Measurements from ENCODE around the gene IGIP.

Gene IGIP

GRCh38 chr5:140111859-140112551 is 13.7 kb upstream of the IGIP start:
- no peak for DNase-seq (ENCODE audit: low read depth)

DNA sequence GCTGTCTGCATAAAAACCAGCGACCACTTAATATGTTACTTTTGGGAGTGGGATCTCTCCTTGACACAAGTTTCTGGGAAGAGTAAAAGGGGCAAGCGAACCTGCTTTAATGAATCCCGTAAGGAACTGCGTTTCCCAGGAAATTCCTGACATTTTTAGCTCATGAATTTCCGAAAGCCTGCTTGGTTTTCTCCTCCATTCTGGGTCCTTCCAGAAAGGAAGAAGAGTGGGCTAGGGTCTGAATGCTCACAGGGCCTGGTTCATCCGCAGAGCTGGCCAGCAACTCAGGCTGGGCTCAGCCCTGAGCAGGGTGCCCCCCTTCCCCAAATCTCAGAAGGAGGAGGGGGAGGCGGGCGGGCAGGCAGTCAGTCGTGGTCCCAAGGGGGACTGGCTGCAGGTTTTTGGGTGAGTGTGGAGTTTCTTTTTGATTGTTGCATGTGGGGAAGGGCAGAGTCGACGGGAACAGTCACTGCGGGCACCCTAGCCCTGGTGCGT is 13.0 kb upstream of the IGIP start:
- DNase-seq (ENCODE audit: low read depth) = no peak

GRCh38 chr5:140113180-140113698 is 12.5 kb upstream of the IGIP start:
- no peak for DNase-seq (ENCODE audit: low read depth)

DNA sequence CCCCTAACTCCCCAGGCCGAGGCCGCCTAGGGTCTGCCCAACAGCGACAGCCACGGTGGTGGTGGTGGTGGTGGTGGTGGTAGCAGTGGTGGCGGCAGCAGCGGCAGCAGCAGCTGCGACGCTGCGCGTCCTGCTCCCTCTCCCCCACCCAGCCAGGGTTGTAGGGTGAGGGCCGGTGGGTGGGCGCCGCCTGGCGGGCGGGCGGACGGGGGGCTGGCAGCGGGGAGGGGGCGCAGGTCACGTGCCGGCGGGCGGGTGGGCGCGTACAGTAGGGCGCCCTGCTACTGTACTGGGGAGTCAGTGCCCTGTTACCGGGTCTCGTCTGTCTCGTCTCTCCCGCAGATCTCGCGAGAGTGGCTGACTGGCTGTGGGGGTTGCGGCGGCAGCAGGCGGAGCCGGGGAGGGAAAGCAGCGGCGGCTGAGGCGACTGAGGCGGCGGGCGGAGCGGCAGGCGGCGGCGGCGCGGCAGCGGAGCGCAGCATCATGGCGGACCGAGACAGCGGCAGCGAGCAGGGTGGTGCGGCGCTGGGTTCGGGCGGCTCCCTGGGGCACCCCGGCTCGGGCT is 12.0 kb upstream of the IGIP start, which contains the start of gene PURA:
TSS of gene PURA (plus strand) at position 411 of the 565 bp plus-strand sequence. CDS start at position 484, 73 bp downstream.
- DNase-seq (ENCODE audit: low read depth) = peak; percentile 77

DNA sequence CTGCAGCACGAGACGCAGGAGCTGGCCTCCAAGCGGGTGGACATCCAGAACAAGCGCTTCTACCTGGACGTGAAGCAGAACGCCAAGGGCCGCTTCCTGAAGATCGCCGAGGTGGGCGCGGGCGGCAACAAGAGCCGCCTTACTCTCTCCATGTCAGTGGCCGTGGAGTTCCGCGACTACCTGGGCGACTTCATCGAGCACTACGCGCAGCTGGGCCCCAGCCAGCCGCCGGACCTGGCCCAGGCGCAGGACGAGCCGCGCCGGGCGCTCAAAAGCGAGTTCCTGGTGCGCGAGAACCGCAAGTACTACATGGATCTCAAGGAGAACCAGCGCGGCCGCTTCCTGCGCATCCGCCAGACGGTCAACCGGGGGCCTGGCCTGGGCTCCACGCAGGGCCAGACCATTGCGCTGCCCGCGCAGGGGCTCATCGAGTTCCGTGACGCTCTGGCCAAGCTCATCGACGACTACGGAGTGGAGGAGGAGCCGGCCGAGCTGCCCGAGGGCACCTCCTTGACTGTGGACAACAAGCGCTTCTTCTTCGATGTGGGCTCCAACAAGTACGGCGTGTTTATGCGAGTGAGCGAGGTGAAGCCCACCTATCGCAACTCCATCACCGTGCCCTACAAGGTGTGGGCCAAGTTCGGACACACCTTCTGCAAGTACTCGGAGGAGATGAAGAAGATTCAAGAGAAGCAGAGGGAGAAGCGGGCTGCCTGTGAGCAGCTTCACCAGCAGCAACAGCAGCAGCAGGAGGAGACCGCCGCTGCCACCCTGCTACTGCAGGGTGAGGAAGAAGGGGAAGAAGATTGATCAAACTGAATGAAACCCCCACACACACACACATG is 11.2 kb upstream of the IGIP start:
- DNase-seq (ENCODE audit: low read depth) = no peak

- DNase-seq (ENCODE audit: low read depth) = no peak
These were observed 10.6 kb upstream of the IGIP start for GRCh38 chr5:140115186-140115500.

DNA sequence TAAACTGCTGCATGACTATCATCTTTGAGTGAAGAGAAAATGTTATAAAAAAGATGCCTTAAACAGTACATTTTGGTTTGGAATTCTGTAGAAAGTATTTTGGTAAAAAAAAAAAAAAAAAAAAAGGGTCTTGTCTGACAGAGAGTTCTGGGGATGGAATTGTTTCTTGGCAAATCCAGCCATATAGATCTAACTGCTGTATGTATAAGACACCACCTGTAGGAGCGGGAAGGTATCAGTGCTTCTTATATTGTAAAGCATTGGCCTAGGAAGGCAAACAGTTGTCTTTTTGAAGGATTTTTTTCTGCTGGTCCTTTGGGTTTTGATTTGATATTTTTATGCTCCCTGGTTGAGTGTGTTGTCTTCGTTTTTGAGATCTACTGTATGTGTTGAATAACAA is 9.0 kb upstream of the IGIP start:
- DNase-seq (ENCODE audit: low read depth) = no peak

GRCh38 chr5:140117523-140117922 is 8.2 kb upstream of the IGIP start:
- no peak for DNase-seq (ENCODE audit: low read depth)

DNA sequence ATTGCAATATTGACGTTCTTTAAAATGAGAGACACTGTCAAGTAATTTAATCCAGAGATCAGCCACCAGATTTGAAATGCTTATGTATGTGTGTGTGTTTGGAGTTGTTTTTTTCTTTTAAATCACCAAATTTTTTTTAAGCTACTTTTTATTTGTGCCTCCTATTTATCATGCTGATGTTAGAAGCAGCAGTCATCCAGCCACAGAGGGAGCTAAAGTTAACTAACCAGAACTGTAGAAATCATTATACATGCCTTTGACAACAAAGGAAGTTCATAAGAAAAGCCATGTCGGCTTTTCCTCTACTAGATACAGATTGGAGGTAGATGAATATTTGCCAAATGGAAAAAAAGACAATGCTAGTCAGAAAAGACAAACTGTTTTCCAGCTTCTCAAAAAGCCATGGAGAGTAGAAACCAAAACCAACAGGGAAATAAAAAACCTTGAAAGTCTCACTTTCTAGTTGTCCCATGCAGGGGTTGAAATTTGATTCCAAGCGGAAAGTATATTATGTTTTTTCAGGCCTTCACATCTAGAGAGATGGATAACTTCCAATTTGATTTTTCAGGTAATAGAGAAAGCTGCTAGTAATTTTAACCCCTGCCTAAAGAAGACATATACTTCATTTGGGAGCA is 7.3 kb upstream of the IGIP start:
- no peak for DNase-seq (ENCODE audit: low read depth)

DNA sequence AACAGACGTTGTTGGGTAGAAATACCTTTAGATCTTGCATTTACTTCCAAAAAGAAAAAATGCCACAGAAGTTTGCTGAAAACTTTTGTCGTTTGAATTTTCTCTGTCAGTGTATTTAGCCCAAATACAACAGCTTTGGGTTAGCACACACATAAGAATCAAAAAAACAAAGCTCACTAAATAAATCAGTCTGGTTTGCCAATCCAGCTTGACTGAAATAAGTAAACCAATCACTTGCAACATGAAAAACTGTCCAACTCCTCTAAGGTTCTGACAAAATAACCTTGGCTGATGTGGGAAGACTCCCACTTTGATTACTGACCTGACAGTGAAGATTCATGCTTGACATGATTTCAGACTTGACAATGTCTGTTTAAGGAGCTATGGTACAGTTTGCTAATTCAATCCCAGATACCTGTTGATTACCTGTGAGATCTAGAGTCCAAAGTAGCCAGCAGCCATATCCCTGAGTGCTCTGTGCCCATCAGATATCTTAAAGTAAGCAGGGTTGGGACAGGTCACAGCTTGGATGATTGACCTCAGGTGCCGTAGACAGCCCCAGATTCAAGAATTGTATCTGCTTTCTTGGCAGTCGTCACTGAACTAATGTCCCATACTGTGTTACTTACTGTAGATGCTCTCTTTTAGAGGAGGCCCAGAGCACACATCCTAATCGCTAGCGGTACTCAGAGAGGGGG is 727 bp downstream of the IGIP start:
- no peak for DNase-seq (ENCODE audit: low read depth)

DNA sequence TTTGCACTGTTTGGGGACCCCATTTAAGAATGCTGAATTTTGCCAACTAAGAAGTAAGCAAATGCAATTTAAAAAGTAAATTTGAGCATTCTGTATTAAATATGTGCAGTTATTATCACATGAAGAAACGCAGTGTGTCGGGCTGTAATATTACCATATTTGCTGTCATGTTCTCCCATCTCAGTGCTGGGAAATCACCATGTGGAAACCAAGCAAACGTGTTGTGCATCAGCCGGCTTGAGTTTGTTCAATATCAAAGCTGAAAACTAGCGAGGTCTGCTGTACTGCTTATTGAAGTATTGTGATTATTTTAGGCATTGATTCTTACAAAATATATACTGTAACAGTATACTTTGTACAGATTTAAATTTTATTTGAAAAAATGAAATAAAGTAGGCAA is 2.6 kb downstream of the IGIP start:
- DNase-seq (ENCODE audit: low read depth) = no peak

- no peak for DNase-seq (ENCODE audit: low read depth)
These were observed 5.4 kb downstream of the IGIP start for GRCh38 chr5:140130949-140131733.

- no peak for DNase-seq (ENCODE audit: low read depth)
These were observed 6.3 kb downstream of the IGIP start for GRCh38 chr5:140131967-140132409.

- no peak for DNase-seq (ENCODE audit: low read depth)
These were observed 7.9 kb downstream of the IGIP start for GRCh38 chr5:140133514-140134167.

GRCh38 chr5:140134277-140134935 is 8.7 kb downstream of the IGIP start:
- DNase-seq (ENCODE audit: low read depth) = no peak

DNA sequence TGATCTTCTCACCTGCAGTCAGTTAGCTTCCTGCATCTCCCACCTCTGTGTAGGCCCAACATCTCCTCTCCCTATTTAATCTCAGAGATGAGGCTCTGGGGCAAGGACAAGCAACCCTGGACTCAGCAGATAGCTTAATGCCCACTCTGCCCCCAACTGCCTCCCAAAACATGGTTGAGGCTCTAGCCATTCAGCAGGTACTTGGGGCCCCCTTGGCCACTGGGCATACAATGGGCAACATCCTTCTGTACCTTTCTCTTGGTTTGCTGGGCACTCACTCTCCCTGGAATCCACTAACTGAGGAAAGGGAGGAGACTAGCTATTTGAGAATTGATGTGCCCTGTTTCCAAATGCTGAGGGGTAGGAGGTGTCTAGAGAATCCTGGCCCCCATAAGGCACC is 9.4 kb downstream of the IGIP start:
- no peak for DNase-seq (ENCODE audit: low read depth)

DNA sequence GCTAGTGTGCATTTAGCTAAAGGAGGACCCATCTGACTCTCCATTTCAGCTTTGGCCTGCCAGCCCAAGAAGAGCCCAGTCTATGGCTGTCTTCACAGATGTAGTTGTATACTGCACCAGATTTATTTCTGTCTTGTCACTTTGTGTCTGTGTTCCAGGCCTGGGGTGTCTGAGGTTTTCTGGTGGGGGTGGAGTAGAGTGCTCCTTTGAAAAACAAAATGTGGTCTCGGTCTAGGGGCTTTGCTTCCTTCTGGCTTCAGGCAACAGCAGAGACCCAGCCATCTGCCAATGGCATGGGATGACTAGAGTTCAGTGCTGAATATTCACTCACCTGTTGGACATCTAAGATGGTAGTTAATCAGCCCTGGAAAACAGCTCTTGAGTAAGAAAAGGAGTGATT is 10.9 kb downstream of the IGIP start:
- DNase-seq (ENCODE audit: low read depth) = no peak

DNA sequence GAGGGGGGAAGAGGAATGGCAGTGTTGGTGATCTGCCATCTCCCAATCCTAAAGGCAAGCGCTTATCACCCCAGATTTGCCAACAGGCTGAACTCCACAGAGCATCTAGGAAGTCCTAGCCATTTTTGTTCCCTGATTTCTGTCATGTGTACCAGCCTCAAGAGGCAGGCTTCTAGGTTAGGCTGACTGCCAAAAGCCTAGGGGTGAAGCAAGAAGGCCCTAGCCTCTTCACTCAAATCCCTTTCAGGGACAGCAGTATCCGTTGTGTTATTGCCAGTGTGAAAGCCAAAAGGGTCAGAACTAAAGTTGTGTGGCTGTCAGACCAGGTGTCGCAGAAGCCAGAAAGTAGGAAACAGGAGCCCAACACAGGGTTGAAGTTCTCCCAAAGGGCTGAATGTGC is 14.7 kb downstream of the IGIP start:
- DNase-seq (ENCODE audit: low read depth) = no peak

GRCh38 chr5:140141241-140141640 is 15.5 kb downstream of the IGIP start:
- DNase-seq (ENCODE audit: low read depth) = no peak

DNA sequence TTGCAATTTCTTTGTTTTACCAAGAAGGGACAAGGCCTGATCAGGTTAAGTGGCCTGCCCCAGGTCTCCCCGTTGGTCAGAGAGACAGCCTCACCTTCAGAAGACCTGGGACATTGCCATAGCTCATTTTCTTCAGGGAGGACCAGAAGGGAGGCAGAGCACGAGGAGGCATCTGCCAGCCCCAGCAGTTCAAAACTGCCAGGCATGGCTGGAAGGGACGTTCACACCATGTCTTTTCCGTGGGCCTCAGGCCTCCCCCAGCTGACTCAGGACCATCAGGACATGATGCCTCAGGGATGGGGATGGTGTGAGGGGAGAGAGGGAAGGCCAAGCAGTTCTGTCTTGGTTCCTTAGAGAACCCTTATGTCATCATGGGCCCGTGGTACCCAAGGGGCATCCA is 16.5 kb downstream of the IGIP start:
- no peak for DNase-seq (ENCODE audit: low read depth)

Data from stimulated activated CD8-positive, alpha-beta memory T cell treated with anti-CD3 and anti-CD28 coated beads, Interleukin-15, amount 100 ng/mL, for 24 hours (primary cell).